ENCODE results near the gene NR6A1. TPM values are rescaled to one million over a fixed set of nuclear protein-coding genes. Genes with fewer than 3 reads are reported as not detected.

The NR6A1 gene
- total RNA-seq, 1 donor from 2014 or later = 0.81 TPM

DNA sequence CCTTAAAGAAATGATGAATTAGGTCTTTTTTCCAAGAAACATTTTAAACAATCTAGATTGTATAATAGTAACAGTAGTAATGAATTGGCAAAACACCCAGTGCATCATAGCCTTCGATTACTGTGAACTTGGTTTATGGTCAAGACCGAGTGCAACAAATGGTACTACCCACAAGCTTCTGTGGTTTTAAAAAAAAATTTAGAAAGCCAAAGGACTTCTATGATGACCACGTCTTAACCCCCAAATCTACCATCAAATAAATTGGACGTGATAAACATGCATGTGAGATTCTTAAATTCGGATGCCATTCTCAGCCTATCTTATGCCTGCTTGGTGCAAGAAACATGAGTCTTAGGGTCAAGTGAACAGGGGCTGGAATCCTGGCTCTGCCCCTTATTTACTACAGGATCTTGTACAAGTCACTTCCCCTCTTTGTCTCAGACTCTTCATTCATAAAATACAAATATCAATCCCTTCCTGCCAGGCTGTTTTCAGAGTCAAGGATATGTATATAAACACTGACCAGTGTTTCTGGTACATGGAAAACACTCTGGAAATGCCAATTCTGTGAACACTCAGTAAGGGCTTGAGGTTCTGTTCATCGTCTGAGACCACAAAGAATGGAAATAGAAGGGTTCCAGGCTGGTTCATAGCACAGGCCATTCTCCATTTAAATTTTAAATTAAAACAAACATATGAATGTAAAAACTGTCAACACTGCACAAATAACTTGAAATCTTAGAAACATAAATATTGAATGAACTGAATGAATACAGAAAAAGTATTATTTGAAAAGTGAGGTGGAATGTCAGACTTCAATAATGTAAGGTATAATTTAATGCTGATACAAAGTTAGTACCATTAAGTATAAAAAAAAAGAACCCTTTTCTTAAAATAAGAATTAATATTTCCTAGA lies 107.8 kb downstream of the NR6A1 start:
- intact Hi-C loops (cut with micrococcal nuclease) = no loop called here

DNA sequence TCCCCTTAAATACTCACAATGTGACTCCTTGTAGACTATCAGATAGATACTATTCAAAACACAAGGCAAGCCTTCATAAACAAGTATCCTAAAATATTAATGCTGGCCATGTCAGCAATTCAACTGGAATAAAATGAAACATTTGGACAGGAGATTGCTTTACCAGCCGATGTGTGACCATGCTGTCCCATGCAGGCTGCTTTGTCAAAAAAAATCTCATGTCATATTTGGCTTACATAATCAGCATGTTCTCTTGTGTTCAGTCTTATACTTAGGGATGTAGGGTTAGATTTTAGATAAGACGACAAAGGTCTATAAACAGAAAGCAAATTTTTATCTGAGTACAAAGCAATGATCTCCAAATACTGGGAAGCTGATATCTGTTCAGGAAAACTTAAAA lies 108.5 kb downstream of the NR6A1 start:
- intact Hi-C loops (cut with micrococcal nuclease) = no loop called here

DNA sequence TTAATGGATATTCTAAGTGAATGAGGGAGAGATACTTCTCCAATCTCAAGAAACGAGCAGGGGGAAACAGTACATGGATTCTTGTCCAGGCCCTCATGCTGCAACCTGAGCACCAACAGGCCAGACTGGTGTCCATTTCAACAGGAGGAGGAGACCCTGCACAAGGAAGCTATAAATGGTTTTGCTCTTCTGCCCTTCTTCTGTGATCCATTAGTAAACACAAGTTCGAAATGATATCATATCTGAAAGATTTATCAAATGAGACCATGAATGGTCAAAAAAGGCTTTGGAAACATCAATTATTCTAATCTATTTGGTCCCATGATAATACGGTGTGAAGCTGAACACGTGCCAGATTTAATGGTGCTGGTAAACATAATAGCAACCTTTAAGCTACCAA lies 109.8 kb downstream of the NR6A1 start:
- intact Hi-C loops (cut with micrococcal nuclease) = no loop called here

DNA sequence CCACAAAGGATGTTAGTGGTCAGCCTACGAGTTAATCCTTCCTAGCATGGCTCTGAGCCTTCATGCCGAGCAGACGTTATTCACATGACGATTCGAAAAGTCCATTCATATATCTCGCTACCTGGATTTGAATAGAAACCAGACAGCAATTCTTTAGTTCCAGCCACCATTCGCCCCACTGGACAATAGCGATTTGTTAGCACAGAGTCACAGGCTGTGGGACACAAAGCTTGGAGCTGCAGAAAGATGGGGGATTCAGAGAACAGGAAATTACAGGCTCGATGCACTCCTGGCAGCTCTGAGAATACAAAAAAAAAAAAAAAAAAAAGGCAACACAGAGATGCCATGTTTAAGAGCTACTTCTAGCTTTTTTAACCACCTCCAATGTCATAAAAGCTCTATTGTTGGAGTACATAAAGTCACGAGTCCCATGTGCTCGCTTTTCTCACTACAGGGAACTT lies 110.7 kb downstream of the NR6A1 start:
- intact Hi-C loops (cut with micrococcal nuclease) = no loop called here

DNA sequence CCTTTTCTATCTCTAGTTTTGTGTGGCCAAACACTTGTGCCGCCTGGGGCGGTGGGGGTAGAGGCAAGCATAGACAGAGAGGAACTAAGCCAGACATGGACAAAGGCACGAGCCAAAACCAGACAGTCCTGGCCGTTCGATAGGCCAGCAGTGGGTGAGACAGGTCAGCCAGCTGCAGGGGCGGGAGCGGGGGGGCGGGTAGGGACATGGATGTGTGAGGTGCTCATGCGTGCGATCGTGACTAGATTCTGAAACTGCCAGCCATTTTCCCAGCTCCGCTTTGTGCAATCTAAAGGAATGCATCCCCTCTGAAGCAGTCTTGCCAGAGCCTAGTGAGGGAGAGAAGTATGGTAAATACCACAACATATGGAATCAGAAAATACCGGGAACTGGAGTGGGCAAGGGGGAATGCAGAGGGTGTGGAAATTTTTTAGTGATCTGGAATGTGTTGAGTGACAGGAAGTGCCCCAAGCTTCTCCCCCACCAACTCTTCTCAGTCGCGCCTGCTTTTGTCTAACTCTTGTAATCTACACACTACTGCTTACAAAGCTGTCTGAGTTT lies 111.9 kb downstream of the NR6A1 start:
- intact Hi-C loops (cut with micrococcal nuclease) = loop anchor here (2.0 kb wide), 1 partner anchor 54 kb away; no protein-coding TSS in a partner anchor

DNA sequence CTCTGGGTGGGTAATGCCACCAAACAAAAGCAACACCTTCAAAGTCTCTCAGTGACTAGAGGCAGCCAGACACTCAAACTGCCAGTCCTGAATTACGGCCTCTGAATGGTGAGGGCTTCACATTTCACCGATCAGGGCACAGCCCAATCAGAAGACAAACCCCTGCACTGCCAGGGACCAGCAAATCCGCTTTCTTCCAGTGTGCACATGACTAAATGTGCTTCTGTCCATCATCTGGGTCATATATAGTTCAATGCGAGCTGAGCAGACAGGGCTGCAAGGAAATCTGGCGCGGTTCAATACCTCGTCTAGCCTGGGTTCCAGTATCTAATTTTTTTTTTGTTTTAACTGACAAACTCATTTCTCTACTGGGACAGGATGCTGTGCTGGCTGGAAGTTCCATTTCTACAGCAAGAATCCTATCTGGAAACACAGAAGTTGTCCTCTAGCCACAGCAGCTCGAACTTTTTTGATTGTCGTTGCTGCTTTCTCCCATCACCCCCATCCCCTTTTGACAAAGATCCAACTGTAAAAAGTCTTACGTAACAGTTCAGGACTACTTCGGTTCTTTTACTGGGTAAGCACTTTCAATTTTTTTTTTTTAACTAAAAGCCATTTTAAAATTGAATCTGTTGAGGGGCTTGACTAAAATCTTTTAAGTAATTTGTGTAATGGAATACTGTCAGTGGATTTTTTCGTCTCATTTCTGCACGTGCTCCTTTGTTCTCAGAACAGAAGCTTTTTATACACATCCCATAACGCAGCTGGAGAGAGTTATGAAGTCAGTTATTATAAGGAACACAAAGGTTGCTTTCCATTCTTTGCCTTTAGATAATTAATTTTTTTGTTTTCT lies 112.7 kb downstream of the NR6A1 start:
- intact Hi-C loops (cut with micrococcal nuclease) = loop anchor here (2.0 kb wide), 1 partner anchor 54 kb away; no protein-coding TSS in a partner anchor

DNA sequence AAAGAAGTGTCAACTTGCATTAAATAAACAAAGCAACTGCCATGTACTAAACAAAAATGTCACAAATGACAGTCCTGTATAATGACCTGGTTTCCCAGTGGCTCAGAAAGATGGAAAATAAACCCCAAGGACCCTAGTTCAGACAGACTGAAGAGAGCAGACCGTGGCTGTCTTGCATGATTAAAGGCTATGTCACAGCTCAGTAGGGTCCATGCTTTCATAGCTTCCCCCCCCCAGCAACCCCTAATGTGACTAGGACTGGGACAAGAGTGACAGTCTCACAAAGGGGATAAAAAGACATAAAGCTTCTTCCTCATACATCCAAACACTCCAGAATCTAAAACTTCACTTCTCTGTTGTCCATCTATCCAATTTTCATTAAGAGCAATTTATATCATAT lies 113.6 kb downstream of the NR6A1 start:
- intact Hi-C loops (cut with micrococcal nuclease) = no loop called here

DNA sequence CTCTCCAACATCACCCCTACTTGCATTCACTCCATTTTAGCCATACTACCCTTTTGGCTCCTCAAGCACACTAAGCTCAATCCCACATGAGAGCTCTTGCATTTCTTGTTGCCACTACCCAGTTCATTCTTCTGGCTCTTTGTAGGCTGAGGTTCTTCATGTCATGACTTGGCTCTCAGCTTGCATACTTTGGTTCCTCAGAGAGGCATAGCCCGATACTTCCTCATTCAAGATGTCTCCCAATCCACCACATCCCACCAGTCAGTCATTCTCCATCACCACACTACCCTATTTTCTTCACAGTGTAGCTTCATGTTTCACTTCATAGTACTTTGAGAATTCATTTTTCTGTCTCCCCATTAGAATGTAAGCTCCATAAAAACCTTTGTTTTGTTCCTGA lies 116.7 kb downstream of the NR6A1 start:
- intact Hi-C loops (cut with micrococcal nuclease) = no loop called here

DNA sequence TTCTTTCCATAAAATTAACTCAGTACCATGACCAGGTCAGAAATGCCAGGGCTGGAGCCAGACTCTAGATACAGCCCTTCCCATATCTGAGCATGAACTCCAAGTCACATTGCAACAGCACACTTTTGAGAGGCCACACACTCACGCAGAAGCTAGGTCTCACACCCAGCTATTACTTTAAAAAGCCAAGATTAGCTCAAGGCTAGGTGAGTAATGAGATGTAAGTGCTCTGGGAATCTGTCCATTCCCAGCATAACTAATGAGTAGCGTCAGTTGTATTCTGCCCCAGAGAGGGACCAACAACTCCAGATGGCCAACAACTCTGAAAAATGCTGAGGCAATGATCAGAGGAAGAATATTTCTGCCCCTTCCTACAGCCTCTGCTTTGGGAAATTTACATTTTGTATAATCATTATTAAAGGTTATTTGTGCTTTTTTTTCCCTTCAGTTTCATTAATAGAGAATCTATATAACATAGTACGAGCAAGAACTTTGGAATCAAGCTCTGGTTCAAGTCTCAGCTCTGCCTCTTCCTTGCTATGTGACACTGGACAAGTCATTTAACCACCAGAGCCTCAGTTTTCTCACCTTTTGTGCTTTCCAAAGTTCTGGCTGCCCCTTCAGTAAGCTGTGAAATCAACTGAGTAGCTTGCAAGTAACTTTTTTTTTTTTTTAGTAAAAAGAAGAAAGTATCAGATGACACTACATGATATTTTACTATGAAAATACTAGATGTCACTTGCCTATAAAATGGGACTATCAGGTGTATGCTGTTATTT lies 118.3 kb downstream of the NR6A1 start:
- intact Hi-C loops (cut with micrococcal nuclease) = no loop called here

DNA sequence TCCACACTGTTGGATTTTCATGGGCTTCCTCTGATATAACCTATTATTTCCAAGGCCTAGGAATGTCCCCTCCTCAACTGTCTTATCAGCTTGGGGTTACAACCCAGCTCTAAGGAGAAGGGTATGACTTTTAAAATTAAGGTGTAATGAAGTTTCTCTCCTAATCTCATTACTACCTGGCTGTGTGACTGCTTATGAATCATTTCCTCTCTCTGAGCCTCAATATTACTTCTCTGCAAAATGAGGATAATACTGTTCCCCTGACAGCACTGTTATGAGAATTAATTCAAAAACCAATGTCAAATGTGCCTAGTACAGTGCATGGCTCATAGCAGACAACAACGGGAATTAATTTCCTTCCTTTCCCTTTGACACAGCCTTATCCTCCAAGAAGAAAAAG lies 118.9 kb downstream of the NR6A1 start:
- intact Hi-C loops (cut with micrococcal nuclease) = no loop called here

DNA sequence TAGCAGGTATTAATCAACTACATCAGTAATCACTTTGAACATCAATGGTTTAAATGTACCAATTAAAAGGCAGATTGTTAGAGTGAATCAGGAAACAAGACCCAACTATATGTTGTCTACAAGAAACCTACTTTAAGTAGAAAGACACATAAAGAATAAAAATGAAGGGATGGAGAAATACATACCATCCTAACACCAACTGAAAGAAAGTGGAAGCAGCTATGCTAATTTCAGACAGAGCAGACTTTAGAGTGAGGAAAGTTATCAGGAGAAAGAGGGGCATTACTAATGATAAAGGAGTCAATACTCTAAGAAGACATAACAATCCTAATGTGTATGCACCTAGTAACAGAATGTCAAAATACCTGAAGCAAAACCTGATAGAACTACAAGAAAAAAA lies 125.8 kb downstream of the NR6A1 start:
- intact Hi-C loops (cut with micrococcal nuclease) = no loop called here

DNA sequence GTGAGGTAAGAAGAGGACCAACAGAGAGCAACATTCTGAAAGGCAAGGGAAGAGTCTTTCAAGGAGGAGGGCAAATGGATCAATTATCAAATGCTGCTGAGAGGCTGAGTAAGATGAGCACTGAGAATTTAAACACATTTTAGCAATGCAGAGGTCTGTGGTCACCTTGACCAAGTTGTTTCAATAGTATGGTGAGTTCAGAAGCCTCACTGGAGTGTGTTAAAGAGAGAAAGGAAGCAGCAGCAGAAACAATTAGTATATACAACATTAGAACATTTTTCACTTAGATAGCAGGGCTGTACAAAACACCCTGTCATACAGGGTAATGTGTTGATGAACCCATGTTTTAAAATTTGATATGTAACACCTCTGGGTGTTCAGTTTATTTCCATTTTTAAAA lies 131.5 kb downstream of the NR6A1 start:
- intact Hi-C loops (cut with micrococcal nuclease) = no loop called here

DNA sequence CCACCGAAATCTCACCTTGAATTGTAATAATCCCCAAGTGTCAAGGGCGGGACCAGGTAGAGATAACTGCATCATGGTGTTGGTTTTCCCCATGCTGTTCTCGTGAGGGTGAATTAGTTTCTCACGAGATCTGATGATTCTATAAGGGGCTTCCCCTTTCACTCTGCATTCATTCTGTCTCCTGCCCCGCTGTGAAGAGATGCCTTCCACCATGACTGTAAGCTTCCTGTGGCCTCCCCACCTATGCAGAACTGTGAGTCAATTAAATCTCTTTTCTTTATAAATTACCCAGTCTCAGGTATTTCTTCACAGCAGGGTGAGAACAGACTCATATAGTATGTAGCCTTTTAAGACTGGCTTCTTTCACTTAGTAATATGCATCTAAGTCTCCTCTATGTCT lies 135.8 kb downstream of the NR6A1 start:
- intact Hi-C loops (cut with micrococcal nuclease) = no loop called here

DNA sequence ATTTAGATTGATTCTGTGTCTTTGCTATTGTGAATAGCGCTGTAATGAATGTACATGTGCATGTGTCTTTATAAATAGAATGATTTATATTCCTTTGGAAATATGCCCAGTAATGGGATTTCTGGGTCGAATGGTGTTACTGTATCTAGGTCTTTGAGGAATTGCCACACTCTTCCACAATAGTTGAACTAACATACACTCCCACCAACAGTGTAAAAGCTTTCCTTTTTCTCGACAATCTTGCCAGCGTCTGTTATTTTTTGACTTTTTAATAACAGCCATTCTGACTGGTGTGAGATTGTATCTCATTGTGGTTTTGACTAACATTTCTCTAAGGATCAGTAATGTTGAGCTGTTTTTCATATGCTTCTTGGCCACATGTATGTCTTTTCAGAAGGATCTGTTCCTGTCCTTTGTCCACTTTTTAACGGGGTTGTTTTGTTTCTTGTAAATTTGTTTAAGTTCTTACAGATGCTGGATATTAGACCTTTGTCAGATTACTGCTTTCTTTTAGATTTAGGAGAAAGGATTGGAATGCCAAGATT lies 139.0 kb downstream of the NR6A1 start:
- intact Hi-C loops (cut with micrococcal nuclease) = no loop called here

DNA sequence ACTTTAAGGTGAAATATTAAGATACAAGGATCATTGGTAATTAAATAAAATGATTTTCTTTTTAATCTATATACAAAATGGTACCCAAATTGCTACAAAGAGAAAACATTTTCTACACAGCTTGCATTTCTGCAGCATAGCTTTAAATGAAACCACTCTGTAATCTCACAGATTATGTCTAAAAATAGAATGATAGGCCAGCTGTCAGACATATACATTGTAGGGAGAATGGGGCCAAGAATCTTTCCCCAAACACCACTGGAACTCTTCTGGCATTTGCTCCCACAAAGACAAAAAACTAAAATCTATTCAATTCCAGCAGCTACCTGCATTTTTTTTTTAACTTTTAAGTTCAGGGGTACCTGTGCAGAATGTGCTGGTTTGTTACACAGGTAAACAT lies 139.8 kb downstream of the NR6A1 start:
- intact Hi-C loops (cut with micrococcal nuclease) = no loop called here

DNA sequence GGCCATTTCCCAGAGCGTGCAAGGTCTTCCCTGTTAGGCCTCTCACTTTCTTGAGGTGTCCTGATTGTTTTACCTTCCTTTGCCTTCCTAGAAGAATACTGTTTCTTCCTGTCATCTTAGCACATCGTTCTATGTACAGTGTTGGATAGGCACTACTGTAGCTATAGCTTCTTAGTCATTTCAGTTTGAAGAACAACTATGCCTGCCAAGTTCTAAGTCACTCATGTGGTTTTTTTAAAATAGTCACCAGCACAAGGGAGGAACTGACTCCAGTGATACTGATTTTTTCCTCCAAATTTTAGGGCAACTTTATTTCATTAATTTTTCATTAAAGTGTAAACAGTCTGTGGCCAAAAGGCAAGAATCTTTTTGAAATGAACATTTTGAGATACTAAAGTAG lies 141.5 kb downstream of the NR6A1 start:
- intact Hi-C loops (cut with micrococcal nuclease) = no loop called here

DNA sequence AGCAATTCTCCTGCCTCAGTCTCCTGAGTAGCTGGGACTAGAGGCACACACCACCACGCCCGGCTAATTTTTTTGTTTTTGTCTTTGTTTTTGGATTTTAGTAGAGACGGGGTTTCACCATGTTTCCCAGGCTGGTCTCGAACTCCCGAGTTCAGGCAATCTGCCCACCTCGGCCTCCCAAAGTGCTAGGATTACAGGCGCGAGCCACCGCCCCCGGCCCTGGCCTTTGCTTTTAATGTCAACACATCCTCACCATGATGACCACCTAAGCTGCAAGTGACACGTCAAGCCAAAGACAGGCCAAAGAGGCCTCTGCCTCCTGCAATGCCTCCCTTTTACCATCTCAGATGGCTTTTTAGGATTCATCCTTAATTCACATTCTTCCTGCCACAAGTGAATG lies 142.4 kb downstream of the NR6A1 start:
- intact Hi-C loops (cut with micrococcal nuclease) = no loop called here

DNA sequence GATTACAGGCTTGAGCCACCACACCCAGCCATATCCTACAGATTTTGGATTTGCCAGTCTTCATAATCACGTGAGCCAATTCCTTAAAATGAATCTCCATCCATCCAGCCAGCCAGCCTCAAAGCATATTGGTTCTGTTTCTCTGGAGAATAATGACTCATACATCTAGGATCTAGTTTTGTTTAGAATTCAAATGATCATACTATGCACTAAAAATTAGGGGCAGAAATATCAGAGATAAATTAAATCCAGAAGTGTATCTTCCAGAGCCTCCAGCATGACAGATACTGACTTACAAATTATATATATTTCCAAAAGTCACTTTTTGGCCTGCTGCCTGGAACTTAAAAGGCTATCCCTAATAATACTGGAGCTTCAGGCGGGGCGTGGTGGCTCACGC lies 144.8 kb downstream of the NR6A1 start:
- intact Hi-C loops (cut with micrococcal nuclease) = no loop called here

DNA sequence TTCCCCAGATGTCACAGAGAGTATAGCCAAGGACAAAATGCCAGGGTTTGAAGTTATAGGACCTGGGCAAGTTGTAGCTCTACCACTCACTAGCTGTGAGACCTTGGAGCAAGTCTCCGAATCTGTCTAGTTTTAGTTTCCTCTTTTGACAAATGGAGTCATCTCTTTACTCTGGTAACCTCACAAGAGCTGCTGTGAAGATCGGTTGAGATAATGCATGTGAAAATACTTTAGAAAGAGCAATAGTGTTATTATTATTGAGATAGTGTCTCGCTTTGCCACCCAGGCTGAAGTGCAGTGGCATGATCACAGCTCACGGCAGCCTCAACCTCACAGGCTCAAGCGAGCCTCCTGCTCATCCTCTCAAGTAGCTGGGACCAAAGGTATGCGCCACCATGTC lies 146.0 kb downstream of the NR6A1 start:
- intact Hi-C loops (cut with micrococcal nuclease) = no loop called here

DNA sequence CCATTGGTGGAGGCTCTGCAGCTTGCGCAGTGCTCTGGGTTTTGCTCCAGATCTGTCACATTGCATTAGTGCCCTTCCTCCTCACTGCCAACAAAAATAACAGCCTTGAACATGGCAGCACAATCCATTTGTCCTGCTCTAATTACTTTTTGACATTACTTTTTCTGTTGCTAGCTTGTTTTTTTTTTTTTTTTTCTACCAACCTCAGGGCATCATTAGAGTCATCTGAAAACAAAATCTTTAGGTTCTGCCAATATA lies 146.4 kb downstream of the NR6A1 start:
- intact Hi-C loops (cut with micrococcal nuclease) = no loop called here

Data from T-helper 1 cell treated with Interleukin-12 subunit alpha and Interleukin-12 subunit beta and Interleukin-4 antibody, amounts not matched to agents 30 ng/mL and 1 ng/mL, for 36 hours (primary cell).